ENCODE data around the gene RASSF4. TPM values are rescaled to one million over a fixed set of nuclear protein-coding genes. Genes with fewer than 3 reads are reported as not detected.

Gene RASSF4
- total RNA-seq, result 608 and 1,159 TPM in 2 replicates
- 413 TPM for polyA plus RNA-seq (2012)

DNA sequence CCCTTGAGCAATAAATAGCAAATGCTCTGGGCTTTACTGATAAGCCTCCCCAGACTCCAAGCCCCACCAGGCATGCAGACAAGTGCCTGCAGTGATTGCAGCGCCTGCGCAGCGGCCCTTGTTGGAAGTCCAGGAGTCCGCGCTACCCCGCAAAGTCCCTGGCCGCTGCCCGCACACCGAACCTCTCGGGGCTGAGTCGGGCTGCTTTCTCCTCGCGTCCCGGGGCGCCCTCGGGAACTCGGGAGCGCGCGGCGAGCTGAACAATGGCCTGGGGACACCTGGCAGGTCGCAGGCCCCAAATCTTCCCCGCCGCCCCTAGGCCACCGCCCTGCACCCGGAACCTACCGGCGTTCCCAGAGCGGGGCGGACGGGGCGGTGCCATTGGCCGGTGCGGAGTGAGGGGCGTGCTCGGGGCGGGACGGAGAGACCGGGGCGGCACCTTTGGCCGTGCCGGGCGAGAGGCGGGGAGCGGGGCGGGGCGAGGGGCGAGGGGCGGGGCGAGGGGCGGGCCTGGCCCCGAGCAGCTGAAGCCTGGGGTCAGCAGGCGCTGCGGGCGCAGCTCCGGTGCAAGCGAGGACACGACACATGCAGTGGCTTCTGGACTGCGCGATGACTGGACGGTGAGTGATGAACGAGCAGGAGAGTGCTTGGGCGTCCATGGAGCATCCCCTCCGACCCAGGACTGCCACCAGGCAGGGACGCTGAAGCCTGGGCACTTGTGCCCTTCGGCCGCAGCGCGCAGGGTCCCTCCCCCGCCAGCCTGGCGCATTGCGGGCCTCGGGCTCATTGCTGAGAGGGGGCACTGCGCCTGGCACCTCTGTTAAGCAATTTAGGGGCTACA is at the start of gene RASSF4:
TSS of gene RASSF4 (plus strand) at position 556 of the 841 bp plus-strand sequence. CDS start 10,401 bp downstream, outside the sequence.
- peak; percentile 95 for DNase-seq (ENCODE audit: low read depth)

- DNase-seq (ENCODE audit: low read depth), result no peak
Observed at GRCh38 chr10:44909910-44910309, 49.7 kb upstream of the RASSF4 start.

DNA sequence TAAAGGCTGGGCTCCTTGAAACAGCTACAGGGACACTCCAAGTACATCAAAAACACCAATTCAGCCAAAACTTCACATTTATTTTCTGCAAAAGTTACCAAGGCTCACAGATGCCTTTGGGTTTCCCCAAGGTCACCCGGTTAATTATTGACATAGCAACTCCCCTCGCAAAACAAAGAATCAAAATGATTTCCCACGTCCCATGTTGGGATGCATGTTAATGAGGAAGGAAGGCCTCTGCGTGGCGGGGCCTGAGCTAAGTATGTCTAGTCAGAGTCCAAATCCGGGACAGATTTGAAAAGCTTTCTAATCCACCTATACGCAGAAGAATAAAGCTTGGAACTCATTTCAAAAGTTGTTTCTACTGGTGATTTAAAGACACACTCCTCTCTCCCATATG is 49.0 kb upstream of the RASSF4 start:
- no peak for DNase-seq (ENCODE audit: low read depth)

- no peak for DNase-seq (ENCODE audit: low read depth)
Observed at GRCh38 chr10:44911081-44911540, 48.5 kb upstream of the RASSF4 start, which contains the start of gene TMEM72. TMEM72 (plus strand) TSS chr10:44911337; CDS start chr10:44911513, 176 bp downstream.

- DNase-seq (ENCODE audit: low read depth), result no peak
Observed at GRCh38 chr10:44911951-44912350, 47.7 kb upstream of the RASSF4 start.

GRCh38 chr10:44913350-44914081 is 46.1 kb upstream of the RASSF4 start:
- DNase-seq (ENCODE audit: low read depth), result no peak

- no peak for DNase-seq (ENCODE audit: low read depth)
Observed at GRCh38 chr10:44914891-44915290, 44.7 kb upstream of the RASSF4 start.

DNA sequence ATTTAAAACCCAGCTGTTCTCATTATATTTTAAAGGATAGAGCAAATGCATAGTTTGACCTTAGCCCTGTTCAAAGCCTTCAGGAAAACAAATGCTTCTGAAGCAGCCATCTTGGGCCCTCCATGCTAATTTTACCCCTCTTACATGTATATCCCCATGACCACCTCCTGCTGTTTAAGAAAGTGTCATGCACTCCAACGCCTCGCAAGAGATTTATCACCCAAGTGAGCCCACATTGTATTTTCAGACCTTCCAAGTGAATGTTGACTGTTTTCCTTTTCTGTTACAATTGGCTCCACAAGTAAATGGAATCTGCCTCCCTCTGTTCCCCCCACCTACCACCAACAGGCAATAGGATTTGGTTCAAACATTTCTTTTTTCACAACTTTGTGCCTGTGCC is 43.2 kb upstream of the RASSF4 start:
- DNase-seq (ENCODE audit: low read depth), result no peak

GRCh38 chr10:44917848-44918247 is 41.8 kb upstream of the RASSF4 start:
- DNase-seq (ENCODE audit: low read depth), result peak; percentile 71

- no peak for DNase-seq (ENCODE audit: low read depth)
Observed at GRCh38 chr10:44920252-44920651, 39.4 kb upstream of the RASSF4 start.

DNA sequence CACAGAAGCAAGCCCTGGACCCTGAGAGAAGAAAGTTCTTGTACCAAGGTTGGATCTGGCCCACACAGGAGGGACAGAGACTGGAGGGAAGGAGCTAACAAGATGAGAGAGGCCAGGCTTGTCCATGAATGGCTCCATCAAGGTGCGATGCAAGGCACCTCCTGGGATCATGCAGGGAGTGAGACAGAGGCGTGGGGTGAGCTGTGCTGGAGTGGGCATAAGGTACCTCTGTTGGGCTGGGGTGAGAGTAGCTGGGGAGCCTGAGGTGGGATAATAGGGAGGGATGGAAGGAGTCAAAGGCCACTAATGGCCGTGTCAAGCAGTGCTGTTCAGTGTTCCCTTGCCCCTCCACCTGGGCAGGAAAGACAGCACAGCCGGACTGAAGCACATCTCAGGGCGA is 38.5 kb upstream of the RASSF4 start:
- DNase-seq (ENCODE audit: low read depth), result no peak

GRCh38 chr10:44921506-44921905 is 38.1 kb upstream of the RASSF4 start:
- DNase-seq (ENCODE audit: low read depth), result no peak

DNA sequence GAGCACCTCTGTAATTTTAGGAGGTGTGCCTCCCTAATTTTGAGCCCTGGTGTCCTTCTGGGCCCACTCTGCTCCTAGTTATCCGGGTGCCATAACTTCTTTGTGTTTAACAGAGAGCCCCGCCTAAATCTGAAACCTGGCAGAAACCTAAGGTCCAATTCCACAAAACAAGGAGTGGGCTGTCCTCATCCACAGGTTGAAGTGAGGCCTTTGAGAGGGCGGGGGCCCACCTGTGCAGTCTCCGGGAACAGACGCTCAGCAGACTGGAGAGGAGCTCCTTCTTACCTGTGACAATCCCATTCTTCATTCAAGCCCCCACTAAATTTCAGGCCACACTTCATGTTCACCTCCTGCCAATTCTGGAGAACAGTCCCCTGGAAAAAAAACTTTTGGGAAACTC is 37.6 kb upstream of the RASSF4 start:
- no peak for DNase-seq (ENCODE audit: low read depth)

DNA sequence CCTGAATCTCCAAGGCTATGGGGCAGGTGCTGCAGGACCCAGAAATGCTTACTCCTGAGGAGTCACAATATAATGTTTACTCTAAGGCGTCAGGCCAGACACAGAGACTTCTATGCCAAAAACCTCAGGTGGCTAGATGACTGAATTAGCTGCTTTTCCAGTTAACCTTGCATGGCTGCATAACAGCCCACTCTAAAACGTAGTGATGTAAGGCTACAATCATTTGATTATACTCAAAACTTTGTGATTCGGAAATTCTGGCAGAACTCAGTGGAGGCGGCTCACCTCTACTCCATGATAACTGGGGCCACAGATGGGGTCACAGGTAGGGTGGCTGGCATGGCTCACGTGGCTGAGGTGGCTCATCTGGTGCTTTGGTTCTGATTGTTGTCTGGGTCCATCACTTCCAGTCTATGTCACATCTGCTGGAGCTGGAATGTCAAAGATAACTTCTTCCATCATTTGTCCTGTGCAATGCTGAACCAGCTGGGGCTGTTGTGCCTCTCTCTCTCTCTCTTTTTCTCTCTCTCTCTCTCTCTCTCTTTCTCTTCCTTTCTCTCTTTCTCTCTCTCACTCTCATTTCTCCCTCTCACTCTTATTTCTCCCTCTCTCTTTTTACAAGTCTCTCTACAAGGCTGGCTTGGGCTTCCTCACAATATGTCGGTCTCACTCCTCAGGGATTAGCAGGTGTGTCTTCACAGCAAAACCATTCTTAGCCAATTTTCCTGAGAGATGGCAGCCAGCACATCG is 36.6 kb upstream of the RASSF4 start:
- DNase-seq (ENCODE audit: low read depth), result no peak

DNA sequence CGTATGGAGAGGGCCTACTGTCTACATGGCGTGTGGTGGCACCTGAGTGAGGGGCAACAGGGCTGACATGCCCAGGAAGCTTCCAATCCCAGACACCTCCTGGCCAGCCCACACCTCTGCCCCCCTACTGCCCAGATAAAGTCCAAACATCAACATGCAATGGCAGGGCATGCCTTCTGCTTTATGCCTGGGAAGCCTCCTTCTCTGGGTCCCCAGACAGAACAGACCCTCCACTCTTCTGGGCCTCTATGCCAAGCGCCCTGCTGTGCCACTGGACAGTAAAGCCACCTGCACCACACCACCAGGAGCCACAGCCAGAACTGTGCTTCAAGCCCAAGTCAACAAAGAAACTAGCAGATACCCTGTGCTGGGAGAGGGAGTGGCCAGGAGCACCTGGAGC is 36.0 kb upstream of the RASSF4 start:
- no peak for DNase-seq (ENCODE audit: low read depth)

GRCh38 chr10:44924261-44925040 is 35.2 kb upstream of the RASSF4 start:
- DNase-seq (ENCODE audit: low read depth), result peak; percentile 69

GRCh38 chr10:44925224-44925623 is 34.4 kb upstream of the RASSF4 start:
- peak; percentile 85 for DNase-seq (ENCODE audit: low read depth)

GRCh38 chr10:44925811-44926750 is 33.5 kb upstream of the RASSF4 start:
- no peak for DNase-seq (ENCODE audit: low read depth)

DNA sequence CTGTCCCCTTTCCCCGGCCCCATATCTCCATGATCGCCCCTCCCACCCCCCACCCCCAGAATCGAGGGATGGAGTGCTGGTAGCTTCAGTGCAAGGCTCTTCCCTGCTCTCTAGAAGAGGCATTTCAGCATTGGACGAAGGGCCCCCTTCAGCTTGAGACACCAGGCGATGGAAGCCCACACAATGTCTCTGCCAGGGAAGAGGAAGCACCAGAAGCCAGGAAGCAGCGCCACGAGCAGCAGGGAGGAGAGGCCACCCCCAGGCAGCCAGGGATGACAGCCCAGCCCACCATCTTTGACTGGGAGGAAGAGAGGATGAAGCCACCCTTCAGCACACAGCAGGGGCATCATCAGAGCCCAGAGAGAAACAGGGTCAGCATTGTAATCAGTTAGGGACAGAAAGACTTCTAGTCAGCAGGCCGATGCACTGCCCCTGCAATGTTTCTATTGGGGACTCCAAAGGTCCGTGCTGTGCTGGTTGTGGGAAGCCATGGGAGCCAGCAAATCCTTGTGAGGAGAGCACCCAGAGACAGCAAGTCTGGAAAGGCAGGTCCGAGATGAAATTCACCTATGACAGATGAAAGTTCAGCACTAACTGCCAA is 32.8 kb upstream of the RASSF4 start:
- DNase-seq (ENCODE audit: low read depth), result no peak

Measured in myocyte (in vitro differentiated cells).